OCI-M2 (cell line): ENCODE results near the gene MRPL28.
"Not testable (repeated sequence)": the region's sequence is repeated elsewhere in the genome, so short reads cannot be mapped to it uniquely, and the experiment has no call there.

Experiments
- DNase-seq: peaks from one replicate; lab custom pipeline; 2025; ENCODE audit not compliant: unreplicated experiment; lab: John Stamatoyannopoulos, UW

The MRPL28 gene

GRCh38 chr16:391885-392335, 21.6 kb upstream of the MRPL28 start:
- DNase-seq = no peak

GRCh38 chr16:389352-389751, 19.0 kb upstream of the MRPL28 start:
- DNase-seq = no peak

DNA sequence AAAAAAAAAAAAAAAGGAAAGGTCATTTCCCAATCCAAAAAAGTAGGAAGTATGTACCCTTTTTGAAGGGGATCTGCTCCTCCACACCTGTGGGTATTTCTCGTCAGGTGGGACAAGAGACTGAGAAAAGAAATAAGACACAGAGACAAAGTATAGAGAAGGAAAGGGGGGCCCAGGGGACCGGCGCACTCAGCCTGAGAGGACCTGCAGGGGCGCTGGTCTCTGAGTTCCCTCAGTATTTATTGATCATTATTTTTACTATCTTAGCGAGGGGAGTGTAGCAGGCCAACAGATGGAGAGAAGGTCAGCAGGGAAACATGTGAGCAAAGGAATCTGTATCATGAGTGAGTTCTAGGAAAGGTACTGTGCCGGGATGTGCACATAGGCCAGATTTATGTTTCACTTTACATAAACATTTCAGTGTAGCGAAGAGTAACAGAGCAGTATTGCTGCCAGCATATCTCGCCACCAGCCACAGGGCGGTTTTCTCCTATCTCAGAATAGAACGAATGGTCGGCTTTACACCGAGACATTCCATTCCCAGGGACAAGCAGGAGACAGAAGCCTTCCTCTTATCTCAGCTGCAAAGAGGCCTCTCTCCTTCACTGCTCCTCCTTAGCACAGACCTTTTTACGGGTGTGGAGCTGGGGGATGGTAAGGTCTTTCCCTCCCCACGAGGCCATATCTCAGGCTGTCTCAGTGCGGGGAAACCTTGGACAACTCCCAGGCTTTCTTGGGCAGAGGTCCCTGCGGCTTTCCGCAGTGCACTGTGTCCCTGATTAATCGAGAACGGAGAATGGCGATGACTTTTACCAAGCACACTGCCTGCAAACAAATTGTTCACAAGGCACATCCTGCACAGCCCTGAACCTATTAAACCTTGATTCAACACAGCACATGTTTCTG, 17.7 kb upstream of the MRPL28 start:
- DNase-seq = peak; percentile 14

DNA sequence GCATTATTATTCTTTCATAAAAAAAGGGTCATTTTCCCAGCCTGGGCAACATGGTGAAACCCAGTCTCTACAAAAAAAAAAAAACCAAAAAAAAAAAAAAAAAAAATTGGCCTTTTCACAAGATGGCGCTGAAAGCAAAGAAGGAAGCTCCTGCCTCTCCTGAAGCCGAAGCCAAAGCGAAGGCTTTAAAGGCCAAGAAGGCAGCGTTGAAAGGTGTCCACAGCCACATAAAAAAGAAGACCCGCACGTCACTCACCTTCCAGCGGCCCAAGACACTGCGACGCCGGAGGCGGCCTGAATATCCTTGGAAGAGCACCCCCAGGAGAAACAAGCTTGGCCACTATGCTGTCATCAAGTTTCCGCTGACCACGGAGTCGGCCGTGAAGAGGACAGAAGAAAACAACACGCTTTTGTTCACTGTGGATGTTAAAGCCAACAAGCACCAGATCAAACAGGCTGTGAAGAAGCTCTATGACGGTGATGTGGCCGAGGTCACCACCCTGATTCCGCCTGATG, 16.4 kb upstream of the MRPL28 start:
- DNase-seq = no peak

GRCh38 chr16:383326-384051, 13.2 kb upstream of the MRPL28 start:
- DNase-seq = no peak

GRCh38 chr16:381789-382717, 11.7 kb upstream of the MRPL28 start, which contains the start of gene PGAP6:
Gene PGAP6 (minus strand): TSS chr16:381978. CDS start chr16:381821, 157 bp downstream.
- DNase-seq = no peak

DNA sequence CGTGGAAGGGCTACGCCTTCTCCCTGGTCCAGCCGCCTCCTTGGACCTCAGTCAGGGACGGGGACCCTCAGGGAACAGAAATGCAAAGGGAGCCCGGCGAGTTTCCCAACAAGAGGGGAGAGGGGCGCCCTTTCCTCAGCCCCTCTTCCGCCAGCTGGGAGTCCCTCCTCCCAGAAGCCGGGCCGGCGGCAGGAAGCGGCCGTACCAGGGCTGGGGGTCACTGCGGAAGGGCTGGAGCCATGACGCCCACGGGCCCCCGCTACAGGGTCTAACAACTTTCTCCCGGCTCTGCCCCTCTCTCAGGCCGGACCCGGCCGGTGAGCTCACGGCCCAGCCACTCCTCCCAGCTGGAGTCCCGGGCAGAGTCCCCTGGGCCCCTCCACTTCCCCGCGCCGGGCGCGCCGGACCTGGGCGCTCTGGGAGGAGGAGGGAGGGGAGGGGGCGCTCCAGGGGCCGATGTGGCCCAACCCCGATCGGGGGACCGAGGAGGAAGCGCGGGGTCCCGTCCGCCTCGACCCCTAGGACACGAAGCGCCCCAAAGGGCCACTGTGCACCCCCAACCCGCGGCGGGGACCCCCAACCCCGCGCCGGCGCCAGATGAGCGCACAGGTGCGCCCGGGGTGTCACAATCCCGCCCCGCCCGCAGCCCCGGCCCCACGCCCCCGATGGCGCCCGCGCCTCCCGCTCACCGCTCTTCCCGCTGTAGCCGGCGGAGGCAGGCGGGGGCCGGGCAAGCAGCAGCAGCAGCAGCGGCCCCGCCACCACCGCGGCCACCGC, 10.9 kb upstream of the MRPL28 start:
- no peak for DNase-seq

- DNase-seq = no peak
Observed at GRCh38 chr16:380762-381011, 10.3 kb upstream of the MRPL28 start.

- no peak for DNase-seq
Observed at GRCh38 chr16:379961-380761, 9.8 kb upstream of the MRPL28 start.

GRCh38 chr16:379183-379960, 9.0 kb upstream of the MRPL28 start:
- DNase-seq = no peak

DNA sequence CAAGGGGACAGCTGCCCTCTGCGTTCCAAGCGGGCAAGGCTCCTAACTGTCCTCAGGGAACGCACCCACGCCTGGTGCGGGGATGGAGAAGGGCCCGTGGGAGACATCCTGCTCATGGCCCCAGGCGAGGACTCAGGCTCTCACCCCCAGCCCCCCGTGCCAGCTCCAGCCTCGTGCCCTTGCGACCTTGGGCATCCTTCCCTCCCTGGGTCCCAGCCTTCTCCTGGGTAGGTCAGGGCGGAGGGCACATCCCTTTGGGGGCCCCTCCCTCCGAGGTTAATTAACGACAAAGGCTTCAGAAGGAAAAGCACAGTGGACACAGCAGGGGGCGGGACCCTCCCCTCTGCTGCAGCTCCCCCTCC, 8.5 kb upstream of the MRPL28 start:
- no peak for DNase-seq

GRCh38 chr16:378113-378820, 7.9 kb upstream of the MRPL28 start:
- DNase-seq = not testable (repeated sequence)

DNA sequence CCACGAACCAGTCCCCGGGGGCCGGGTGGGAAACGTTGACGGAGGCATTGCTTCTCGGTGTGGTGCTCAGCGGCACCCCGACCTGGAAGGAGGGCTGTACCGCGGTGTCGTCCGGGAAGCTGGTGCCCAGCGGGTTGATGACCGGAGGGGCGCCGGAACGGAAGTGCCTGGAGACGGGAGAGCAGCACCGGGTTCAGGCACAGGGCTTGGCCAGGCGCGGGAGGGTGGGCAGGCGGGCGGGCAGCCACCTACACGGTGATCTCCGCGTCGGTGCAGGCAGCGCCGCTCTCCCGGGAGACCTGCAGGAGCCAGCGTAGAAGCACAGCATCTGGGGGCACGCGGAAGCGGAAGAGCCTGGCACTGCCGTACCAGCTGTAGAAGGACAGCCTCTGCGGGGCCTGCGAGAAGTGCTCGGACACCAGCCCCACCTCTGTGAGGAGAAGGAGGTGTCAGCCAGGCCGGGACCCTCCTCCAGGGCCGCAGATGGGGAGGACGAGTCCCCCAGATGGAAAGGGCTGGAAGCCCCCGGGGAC, 7.1 kb upstream of the MRPL28 start:
- no peak for DNase-seq

GRCh38 chr16:376817-377418, 6.6 kb upstream of the MRPL28 start:
- no peak for DNase-seq

GRCh38 chr16:375927-376816, 5.8 kb upstream of the MRPL28 start:
- no peak for DNase-seq

DNA sequence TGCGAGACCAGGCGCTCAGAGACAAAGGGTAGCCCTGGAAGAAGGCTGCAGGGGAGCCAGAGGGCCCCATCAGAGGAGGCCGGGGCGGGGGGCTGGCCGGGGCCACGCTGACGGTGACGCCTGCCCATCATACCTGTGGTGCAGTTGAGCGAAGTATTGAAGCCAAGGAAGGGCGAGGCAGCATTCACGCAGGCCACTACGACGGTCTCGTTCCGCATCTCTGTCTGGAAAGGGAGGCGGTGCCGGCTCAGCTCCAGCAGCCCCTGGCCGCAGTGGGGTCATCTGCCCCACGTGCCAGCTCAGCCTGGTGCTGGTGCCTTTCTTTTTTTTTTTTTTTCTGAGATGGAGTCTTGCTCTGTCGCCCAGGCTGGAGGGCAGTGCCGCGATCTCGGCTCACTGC, 4.9 kb upstream of the MRPL28 start:
- no peak for DNase-seq

GRCh38 chr16:374616-374926, 4.2 kb upstream of the MRPL28 start:
- DNase-seq = no peak
